RWPE1 (cell line): ENCODE measurements around the gene BRS3.

ENCODE experiments used
- CTCF ChIA-PET: fragments of 350-600 bp; sonication (Branson Sonifier 250); formaldehyde crosslinking; extraction: SDS; loops from one replicate; lab custom pipeline; 2021; lab: Yijun Ruan, JAX
- POLR2A ChIA-PET: fragments of 400-600 bp; formaldehyde crosslinking; extraction: SDS; loops from one replicate; lab custom pipeline; 2020; ENCODE audit warnings: antibody characterized with exemption; ENCODE audit not compliant: low non-redundant PET; lab: Yijun Ruan, JAX
- DNase-seq: peaks from one replicate; pipeline ENCODE4 v3.0.0; 2012; ENCODE audit warnings: low spot score
- H3K27ac ChIP-seq: fragments of 450-650 bp; 2 replicates; pipeline ENCODE4 v1.5.1; 2017
- CTCF ChIP-seq: fragments of 450-650 bp; conservative IDR thresholded peaks from 2 replicates; pipeline ENCODE4 v1.5.1; 2017; ENCODE audit warnings: low read depth, mild to moderate bottlenecking

Gene BRS3

GRCh38 chrX:136452614-136453013 lies 35.1 kb upstream of the BRS3 start:
- CTCF ChIA-PET, result no interaction called here

GRCh38 chrX:136453114-136453513 lies 34.6 kb upstream of the BRS3 start:
- H3K27ac ChIP-seq, result no peak overlapping the region
- no peak for DNase-seq
- no peak for TF ChIP-seq CTCF
- ChIA-PET POLR2A (no interaction called here), CTCF (no interaction called here)

More at GRCh38 chrX:136452614-136453013, 35.1 kb upstream of the BRS3 start:
- DNase-seq, result no peak
- POLR2A ChIA-PET, result no interaction called here
- H3K27ac ChIP-seq, result no peak overlapping the region
- no peak for TF ChIP-seq CTCF

- POLR2A ChIA-PET, result no interaction called here
- TF ChIP-seq CTCF, result no peak
- no peak overlapping the region for H3K27ac ChIP-seq
- CTCF ChIA-PET, result no interaction called here
- DNase-seq, result no peak
Measured at GRCh38 chrX:136453771-136454170, 34.0 kb upstream of the BRS3 start.

GRCh38 chrX:136456133-136456532 lies 31.6 kb upstream of the BRS3 start:
- H3K27ac ChIP-seq, result no peak overlapping the region
- DNase-seq, result no peak
- CTCF ChIA-PET, result interaction anchor here (0.7 kb wide), 1 partner anchor 287 kb away, joined by 4 read pairs; no protein-coding TSS in a partner anchor
- POLR2A ChIA-PET, result no interaction called here
- no peak for TF ChIP-seq CTCF

GRCh38 chrX:136457303-136457917 lies 30.3 kb upstream of the BRS3 start:
- no peak for TF ChIP-seq CTCF
- CTCF ChIA-PET, result no interaction called here

GRCh38 chrX:136464589-136464988 lies 23.2 kb upstream of the BRS3 start:
- CTCF ChIA-PET, result no interaction called here

More at GRCh38 chrX:136457303-136457917, 30.3 kb upstream of the BRS3 start:
- no peak overlapping the region for H3K27ac ChIP-seq
- POLR2A ChIA-PET, result no interaction called here
- no peak for DNase-seq

More at GRCh38 chrX:136464589-136464988, 23.2 kb upstream of the BRS3 start:
- DNase-seq, result no peak
- POLR2A ChIA-PET, result no interaction called here
- no peak for TF ChIP-seq CTCF
- no peak overlapping the region for H3K27ac ChIP-seq
